GM20431 (cell line): ENCODE data around the gene CHMP2A.
"Not testable (repeated sequence)": the region's sequence is repeated elsewhere in the genome, so short reads cannot be mapped to it uniquely, and the experiment has no call there.

Source experiments
- in situ Hi-C: fragments of 300-500 bp; cut with MseI, MboI; formaldehyde crosslinking; loops from one replicate; pipeline ENCODE4 v1.15.0; 2020; ENCODE audit warnings: low sequenced_read_pairs; ENCODE audit not compliant: unreplicated experiment

The CHMP2A gene

DNA sequence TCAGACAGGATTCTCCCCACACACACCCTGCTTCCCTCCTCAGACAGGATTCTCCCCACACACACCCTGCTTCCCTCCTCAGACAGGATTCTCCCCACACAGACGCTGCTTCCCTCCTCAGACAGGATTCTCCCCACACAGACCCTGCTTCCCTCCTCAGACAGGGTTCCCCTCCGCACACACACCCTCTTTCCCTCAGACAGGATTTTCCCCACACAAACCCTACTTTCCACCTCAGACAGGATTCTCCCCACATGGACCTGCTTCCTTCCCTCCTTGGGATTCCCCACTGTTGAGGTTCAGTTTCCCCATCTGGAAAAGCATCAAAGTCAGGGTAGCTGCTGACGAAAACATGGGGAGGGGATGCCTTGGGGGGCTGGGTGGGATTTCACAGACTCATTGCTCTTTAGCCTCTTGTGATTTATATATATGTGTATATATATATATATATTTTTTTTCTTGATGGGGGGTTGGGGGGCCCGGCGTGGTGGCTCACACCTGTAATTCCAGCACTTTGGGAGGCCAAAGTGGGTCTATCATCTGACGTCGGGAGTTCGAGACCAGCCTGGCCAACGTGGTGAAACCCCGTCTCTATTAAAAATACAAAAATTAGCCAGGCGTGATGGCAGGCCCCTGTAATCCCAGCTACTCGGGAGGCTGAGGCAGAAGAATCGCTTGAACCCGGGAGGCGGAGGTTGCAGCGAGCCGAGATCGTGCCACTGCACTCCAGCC is 12.1 kb downstream of the CHMP2A start:
- in situ Hi-C loops: not testable (repeated sequence)

DNA sequence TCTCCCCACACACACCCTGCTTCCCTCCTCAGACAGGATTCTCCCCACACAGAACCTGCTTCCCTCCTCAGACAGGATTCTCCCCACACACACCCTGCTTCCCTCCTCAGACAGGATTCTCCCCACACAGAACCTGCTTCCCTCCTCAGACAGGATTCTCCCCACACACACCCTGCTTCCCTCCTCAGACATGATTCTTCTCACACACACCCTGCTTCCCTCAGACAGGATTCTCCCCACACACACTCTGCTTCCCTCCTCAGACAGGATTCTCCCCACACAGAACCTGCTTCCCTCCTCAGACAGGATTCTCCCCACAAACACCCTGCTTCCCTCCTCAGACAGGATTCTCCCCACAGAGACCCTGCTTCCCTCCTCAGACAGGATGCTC is 15.7 kb downstream of the CHMP2A start:
- in situ Hi-C loops: not testable (repeated sequence)

DNA sequence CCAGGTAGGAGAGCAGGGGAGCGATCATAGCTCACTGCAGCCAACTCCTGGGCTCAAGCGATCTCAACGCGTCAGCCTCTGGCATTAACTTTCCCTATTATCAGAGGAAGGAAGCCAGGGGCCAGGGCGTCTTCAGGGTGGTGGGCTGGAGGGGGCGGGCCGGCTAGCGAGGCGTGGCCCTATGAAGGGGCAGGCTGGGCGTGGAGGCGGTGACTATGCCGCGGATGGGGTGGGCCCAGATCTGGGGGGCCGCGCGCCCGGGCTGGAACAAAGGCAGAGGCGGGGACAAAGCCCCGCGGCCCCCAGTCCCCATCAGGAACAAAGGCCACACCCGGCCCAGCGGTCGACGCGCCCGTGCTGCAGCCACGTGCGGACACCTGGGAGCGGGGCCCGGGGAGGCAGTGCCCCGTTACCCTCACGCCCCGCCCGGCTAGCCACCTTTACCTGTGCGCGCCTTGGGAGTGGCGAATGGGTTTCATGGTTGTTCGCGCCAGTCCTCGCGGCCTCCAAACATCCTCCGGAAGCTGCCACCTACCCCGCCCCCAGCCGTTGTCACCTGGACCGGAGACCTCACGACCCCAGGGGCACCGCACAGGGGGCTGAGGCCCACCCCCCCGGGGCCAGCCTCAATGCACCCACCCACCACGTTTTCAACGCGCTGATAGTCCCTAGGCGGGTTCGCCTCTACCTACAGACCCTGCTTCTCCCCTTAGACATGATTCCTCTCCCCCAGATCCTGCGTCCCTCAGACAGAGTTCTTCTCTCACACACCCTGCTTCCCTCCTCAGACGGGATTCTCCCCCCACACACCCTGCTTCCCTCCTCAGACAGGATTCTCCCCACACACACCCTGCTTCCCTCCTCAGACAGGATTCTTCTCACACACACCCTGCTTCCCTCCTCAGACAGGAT is 16.4 kb downstream of the CHMP2A start:
- in situ Hi-C loops: no loop called here

DNA sequence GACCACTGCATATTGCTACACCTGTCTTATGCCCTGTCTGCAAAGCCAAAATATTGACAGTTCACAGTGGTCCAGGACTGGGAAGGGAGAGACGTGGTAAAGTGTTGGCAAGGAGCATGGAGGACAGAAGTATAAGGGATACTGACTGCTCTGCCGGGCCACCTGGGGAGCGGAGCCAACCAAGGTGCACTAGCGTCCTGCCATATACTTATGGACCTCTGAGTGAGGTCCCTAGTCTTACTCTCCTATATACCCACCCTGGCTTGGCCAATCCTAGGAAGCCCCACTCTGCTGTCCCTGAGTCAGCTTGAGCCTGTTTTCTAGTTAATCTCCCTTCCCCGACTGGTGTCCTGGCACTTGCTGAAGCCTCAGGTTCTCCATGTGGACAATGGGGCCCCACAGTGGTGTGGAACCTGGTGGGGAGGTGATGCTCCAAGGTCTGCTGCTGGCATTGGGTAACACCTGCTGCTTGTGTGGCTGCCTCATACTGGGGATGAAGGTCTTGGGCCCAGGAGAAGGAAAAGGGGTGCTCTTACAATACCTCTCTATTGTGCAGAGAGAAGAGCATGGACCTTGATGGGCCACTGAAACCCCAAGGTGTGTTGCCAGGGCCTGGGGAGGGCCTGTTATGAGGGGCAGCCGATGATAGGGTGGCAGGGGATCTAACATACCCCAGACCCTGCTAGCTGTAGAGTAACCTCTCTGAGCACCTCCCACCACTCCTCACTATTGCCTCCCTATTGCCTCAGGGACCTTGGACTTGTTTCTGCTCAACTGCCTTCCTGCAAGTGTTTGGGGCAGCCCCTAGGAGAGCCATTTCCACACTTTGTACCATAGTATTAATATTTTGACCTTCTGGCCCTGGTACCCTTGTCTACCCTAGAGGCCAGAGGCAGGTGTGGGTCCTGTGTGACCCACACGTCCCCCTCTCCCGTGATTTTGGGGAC is 17.8 kb downstream of the CHMP2A start:
- in situ Hi-C loops: no loop called here

DNA sequence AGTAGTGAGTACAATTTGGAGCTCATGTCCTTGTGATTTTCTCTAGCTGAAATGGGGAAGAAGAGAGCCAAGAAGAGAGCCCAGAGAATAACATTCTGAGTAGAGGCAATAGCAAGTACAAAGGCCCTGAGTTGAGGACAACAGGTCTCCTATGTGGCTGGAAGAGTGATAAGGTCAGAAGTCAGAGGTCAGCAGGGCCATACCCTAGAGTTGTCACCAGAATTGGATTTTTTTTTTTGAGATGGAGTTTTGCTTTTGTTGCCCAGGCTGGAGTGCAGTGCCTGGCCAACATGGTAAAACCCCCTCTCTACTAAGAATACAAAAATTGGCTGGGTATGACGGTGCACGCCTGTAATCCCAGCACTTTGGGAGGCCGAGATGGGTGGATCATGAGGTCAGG is 19.0 kb downstream of the CHMP2A start:
- in situ Hi-C loops: no loop called here

DNA sequence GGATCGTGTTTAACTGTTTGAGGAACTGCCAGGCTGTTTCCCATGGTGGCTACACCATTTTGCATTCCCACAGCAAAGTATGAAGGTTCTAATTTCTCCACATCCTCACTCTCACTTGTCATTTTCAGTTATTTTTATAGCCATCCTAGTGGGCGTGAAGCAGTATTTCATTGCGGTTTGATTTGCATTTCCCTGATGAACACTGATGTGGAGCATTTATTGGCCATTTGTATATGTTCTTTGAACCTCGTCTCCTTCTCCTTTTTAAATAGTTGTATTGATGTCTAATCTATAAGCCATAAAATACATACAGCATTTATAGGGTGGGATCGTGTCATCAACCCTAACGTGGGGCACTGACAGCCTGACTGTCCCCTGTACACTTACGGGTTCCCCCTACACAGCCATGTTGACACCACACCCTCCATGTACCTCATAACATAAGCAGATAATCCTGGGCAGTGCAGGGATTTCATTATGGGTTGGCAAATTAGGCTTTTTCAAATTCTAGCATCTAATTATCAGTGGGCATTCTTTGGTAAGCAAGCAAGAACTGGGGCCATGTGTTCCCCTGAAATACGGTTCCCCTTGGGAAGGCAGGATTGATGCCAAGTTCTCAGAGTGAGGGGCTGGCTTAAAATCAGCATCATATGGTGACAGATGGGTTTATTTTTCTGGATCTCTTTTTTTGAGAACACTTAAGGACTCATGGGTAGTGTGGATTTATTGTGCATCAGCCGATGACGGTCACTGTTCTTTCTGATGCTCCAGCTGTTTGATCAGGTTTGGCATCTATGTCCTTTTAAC is 23.7 kb downstream of the CHMP2A start:
- in situ Hi-C loops: no loop called here

DNA sequence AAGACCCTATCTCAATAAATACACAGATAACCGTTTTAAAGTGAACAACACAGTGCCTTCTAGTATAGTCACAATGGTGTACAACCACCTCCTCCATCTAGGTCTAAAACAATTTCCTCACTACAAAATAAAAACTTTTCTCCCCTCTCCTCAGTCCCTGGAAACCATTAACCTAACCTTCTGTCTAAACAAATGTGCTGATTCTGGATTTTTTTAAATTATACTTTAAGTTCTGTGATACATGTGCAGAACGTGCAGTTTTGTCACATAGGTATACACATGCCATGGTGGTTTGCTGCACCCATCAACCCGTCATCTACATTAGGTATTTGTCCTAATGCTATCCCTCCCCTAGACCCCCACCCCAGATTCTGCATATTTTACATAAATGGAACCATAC is 25.5 kb downstream of the CHMP2A start:
- in situ Hi-C loops: no loop called here

DNA sequence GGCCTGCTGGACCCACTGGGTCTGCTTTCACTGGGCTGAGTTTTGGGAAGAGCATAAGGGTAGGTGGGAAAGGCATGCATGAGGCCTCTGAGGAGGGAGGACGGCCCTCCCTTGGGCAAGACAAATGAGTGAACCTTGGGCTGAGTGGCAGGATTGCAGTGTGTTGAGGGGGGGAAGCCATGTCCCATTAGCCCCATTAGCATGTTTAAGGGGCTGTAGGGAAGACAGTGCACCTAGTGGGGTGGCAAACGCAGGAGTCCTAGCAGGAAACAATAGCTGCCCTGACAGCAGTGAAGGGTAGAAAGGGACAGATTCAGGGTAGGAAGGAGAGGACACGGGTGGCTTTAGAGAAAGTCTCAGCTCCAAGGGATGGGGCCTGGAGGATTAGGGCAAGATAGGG is 32.2 kb downstream of the CHMP2A start:
- in situ Hi-C loops: no loop called here

DNA sequence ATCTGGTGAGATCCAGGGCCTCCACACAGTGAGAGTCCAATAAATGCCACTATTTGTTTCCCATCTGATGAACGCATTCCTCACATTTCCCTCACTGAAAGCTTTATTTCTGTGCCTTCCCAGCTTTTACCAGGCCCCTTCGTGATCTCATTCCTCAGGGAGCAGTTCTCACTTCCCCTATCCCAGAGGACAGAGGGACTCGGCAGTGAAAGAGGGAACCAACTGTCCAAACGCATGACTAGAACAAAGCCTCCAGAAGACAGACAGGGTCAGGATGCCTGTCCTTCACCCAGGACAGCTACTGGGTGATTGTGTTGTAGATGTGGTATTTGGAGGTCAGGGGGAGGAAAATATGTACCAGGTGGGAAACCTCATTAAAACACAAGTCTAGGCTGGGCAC is 33.3 kb downstream of the CHMP2A start:
- in situ Hi-C loops: no loop called here

DNA sequence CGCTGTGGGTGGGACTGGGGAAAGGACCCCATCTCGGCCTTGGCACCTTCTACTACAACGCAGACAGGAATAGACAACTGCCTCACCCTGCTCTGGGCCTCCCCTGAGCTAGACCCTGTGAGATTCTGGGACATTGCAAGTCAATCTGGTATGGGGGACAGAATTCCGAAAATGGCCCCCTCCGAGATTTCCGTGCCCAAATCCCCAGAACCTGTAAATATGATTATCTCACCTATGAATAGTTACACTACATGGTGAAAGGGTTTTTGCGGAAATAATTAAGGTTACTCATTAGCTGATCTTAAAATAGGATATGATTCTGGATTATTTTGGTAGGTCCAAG is 34.7 kb downstream of the CHMP2A start:
- in situ Hi-C loops: no loop called here

DNA sequence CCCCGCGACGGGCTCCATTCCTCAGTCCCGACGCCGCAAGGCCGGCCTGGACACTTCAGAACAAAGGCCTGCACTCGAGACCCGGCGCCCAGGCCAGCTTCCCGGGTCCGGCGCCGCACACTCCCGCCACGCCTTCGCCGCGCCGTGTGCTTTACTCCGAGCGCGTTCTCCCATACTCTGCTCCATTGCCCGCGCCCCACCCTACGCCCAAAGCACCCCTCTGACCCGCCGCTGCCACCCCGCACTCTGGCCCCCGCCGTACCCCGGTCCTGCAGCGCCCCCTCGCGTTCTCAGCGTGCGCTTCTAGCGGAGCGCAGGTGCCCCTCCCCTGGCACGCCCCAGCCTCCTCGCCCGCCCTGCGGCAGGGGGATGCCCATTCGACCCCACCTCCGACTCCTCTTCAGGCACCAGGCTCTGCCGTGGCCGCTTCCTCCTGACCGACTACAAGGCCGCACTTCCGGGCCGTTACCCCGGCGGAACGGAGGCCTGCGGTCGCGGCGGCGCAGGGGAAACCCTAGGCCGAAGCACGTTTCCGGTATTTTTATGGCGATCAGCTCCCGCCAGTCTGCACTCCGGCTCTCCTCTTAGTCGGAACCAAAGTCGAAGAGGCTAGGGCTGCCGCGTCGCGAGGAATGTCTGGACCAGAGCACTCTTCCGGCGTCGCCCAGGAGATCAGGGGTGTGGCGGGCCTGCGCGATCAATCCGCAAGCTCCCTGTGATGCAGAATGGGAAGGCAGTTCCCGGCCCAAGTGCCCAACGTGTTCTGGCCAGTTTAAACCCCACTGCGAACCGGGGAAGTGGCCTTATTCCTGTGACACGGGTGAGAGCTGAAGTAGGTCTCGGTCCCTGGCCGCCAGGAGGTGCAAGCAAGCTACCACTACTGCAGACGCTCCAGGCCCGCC is 35.3 kb downstream of the CHMP2A start, which contains the start of gene ZBTB45:
Gene ZBTB45, minus strand, starts transcription at position 456 of the 902 bp plus-strand sequence. CDS start 2,137 bp downstream, outside the sequence.
- in situ Hi-C loops: no loop called here

DNA sequence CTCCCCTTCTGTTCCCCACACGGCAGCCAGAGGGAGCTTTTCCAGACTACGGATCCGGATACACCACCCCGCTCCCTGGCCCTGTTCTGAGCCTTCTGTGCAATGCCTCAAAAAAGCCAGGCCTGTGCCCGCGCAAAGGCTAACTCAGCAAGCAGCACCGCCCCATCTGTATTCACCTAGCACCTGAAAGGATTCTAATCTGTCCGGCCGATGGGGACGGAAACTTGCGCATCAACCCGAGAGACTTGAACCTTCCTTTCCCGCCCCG is 35.9 kb downstream of the CHMP2A start:
- in situ Hi-C loops: no loop called here

DNA sequence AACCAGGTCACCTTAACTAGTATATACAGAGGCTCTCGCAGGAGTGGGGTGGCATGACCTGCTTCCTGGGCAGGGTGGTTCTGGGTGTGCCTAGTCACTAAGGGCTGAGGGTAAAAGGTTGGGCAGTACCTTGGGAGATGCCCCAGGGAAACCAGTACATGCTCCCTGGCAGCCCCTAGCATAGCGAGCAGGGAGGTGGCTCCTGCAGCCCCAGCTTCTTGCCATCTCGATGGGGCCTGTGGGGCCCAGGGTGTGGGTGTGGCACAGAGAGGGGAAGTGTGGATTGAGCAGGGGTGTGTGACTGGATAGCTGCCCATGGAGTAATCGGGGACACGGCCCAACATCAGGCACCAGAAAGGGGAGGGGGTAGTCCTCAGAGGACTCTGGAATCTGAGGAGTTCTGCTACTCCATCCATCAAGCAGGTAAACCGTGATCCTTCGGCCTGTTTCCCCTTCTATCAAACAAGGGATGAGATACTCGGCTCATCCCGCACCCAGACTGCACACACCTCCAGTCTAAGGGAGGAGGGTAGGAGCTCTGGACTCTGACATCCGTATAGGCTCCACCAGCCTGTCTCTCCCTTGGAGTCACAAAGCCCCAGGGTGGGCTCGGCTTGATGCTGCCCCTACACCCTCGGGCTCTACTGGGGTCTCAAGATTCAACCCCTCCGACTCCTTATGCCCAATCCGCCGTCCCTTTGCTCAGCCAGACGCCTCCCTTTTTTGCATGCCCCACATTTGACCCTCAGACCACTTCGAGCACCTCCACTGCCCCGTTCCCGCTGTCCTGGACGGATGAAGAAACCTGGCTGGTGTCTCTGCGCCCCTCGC is 36.4 kb downstream of the CHMP2A start:
- in situ Hi-C loops: no loop called here

DNA sequence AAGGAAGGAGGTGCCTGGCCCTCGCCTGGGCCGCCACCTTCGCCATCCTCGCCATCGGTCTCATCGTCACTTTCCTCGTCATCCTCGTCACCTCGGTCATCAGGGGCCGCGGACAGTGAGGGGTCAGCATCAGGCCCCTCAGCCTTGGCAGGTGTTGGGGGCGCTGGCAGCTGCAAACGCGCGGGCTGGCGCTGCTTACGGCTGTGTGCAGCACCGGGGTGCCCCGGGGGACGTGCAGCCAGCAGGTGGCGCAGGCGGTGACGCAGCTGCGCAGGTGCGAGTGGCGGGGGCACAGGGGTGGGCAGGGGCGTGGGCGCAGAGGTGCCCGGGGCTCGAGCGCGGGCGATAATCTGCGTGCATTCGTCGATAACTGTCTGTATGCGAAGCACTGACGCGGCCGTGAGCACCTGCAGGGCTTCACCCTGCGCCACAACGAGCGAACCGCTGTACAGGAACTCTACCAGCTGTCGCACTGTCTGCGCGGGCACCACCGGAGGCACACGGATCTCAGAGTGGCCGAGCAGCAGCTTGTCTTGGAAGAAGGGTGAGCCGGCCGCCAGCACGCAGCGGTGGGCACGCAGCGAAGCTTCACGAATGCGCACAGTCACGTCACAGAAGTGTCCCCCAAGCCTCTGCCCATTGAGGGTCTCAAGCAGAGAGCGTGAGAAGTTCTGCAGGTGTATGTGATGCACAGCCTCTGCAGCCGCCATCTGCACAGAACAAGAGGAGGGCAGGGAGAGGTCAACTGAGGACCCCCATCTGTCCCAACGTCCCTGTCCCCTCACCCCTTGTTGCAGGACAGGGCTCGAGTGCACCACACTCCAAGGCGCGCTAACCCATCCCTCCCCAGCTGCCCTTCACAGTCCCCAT is 37.7 kb downstream of the CHMP2A start:
- in situ Hi-C loops: no loop called here

DNA sequence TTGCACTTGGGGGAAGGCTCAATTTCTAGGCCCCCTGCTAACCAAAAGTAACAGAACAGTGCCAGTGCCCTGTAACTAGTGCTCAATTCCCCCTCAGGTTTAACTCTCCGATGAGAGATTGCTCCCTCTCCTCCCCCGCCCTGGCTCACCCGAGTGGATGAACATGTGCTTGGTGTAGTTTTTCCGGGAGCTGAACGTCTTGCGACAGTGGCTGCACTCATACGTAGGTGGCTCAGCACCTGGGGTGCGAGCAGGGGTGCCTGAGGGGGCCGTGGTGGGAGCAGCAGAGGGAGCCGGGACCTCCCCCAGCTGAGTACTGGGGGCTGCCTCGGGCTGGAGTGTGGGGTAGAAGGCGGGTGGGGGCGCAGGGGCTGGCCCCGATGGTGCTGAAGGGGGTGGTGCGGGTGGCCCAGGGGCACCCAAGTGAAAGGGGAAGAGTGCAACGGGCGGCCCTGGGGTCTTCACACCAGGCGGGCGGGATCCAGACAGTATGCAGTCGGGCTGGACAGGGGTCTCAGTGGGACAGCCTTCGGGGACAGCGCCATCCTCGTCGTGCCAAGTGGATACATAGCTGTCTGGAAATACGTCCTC is 38.6 kb downstream of the CHMP2A start:
- in situ Hi-C loops: no loop called here

DNA sequence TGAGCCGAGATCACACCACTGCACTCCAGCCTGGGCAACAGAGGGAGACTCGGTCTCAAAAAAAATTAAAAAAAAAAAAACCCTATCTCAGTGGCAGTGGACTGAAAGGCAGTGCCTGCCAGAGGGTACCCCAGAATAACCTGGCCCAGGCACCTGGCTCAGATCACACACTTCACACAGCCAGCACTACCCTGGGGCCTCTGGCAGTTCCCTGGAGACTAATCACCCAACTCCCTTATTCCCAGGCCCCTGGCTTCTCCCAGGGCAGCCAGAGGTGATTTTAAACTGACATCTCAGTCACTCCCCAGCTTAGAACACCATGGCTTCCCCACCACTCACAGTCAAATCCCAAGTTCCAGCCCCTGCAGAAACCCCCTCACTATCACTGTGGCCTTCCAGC is 39.6 kb downstream of the CHMP2A start:
- in situ Hi-C loops: no loop called here

DNA sequence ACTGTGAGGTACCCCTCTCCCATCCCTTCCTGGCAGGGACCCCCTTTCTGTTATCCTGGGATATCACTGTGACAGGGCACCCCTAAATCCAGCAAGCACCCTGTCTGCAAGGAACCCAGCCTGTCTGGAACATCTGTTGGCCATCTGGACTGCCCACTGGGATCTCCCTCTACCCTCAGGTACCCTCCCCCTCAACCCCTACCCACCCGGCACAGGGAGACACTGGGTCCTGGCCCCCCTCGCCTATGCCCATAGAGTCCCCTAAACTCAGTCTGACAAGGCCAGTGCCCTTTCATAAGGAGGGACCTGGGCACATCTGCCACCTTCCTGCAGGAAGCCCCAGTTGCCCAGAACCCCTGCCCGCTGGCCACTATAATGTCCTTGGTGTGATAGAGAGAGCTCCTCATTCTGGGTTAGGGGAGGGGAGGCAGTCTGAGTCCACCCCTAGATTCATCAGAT is 40.3 kb downstream of the CHMP2A start:
- in situ Hi-C loops: no loop called here
